K562 (cell line): ENCODE measurements around the gene UBTD1. TPM values are rescaled to one million over a fixed set of nuclear protein-coding genes. Genes with fewer than 3 reads are reported as not detected.

ENCODE experiments used
- ATAC-seq: fragments of 200-7000 bp; cut with Tn5 transposase; 3 replicates; pipeline ENCODE4 v1.9.1; 2020; ENCODE audit warnings: moderate library complexity
- BruUV-seq: library from RNA; stranded (reverse); fragments of 400-500 nt; replicated peaks from 2 replicates; lab custom pipeline; 2021; lab: Mats Ljungman, UMichigan
- CTCF ChIA-PET: fragments of 300-600 bp; formaldehyde crosslinking; extraction: SDS; loops from one replicate; lab custom pipeline; 2021; ENCODE audit warnings: low intra/inter-chr PET ratio; lab: Yijun Ruan, JAX
- POLR2A ChIA-PET: fragments of 300-600, 350-650 bp; sonication (Branson Sonifier 250); formaldehyde crosslinking; extraction: SDS; loops from one replicate; lab custom pipeline; 2021; ENCODE audit warnings: antibody characterized with exemption, inconsistent platforms; lab: Yijun Ruan, JAX
- DNase-seq, 4 experiments: peaks; one replicate each; pipeline versions ENCODE4 v3.0.0 to v3.0.0-alpha.2; 2011 to 2018; ENCODE audit warnings: low spot score in 3 of 4, mixed read lengths in 3 of 4; ENCODE audit errors: extremely low read depth in 1 of 4
- FAIRE-seq: peaks from 2 replicates; lab custom pipeline; 2011; peaks lifted over from hg19 to GRCh38; lab: Jason Lieb, UNC
- H2AFZ ChIP-seq: 2 replicates; pipeline ENCODE4 v1.6.0; 2011; ENCODE audit warnings: low read depth, low read length, control low read depth, inconsistent platforms
- H3K27ac ChIP-seq: fragments of 200-600 bp; 3 replicates; pipeline ENCODE4 v1.8.0; 2011; ENCODE audit warnings: low read depth, mild to moderate bottlenecking, control low read depth, inconsistent platforms, low read length, moderate library complexity, mixed read lengths; ENCODE audit errors: extremely low read depth
- H3K27me3 ChIP-seq, 2 experiments: fragments of 300-600 bp in 1 of 2; 2 replicates in 1 of 2; 3 replicates in 1 of 2; pipeline versions ENCODE4 v1.6.0 to v1.8.0; 2011; ENCODE audit warnings: inconsistent platforms in 2 of 2, low read length in 2 of 2, mild to moderate bottlenecking in 1 of 2, mixed read lengths in 1 of 2, moderate library complexity in 1 of 2; ENCODE audit not compliant: control insufficient read depth in 2 of 2, insufficient read depth in 2 of 2
- H3K36me3 ChIP-seq: fragments of 300-600 bp; 3 replicates; pipeline ENCODE4 v1.8.0; 2011; ENCODE audit warnings: mild to moderate bottlenecking, low read length, inconsistent platforms; ENCODE audit not compliant: control insufficient read depth, insufficient read depth
- H3K4me1 ChIP-seq, 2 experiments: fragments of 200-600 bp in 1 of 2; replicated peaks in 1 of 2; 2 replicates in 1 of 2; 3 replicates in 1 of 2; pipeline versions ENCODE4 v1.5.1 to v1.8.0; 2011; ENCODE audit warnings: inconsistent platforms in 2 of 2, low read length in 2 of 2, mild to moderate bottlenecking in 1 of 2, mixed read lengths in 1 of 2, moderate library complexity in 1 of 2; ENCODE audit not compliant: control insufficient read depth in 2 of 2, insufficient read depth in 2 of 2
- H3K4me2 ChIP-seq: 2 replicates; pipeline ENCODE4 v1.6.1; 2011; ENCODE audit warnings: low read length, control low read depth, inconsistent platforms, mixed read lengths; ENCODE audit not compliant: insufficient read depth
- H3K4me3 ChIP-seq: fragments of 200-600 bp; sonication (generic), shearing (Covaris generic); 2 replicates; pipeline ENCODE4 v1.5.1; 2016; ENCODE audit warnings: control low read depth, inconsistent platforms
- H3K79me2 ChIP-seq: fragments of 200-600 bp; 3 replicates; pipeline ENCODE4 v1.8.0; 2011; ENCODE audit warnings: low read length, inconsistent platforms; ENCODE audit not compliant: control insufficient read depth, insufficient read depth
- H3K9ac ChIP-seq, 2 experiments: 2 replicates each; pipeline versions ENCODE4 v1.6.0 to v1.6.1; 2011; ENCODE audit warnings: low read depth in 2 of 2, low read length in 2 of 2, control low read depth in 1 of 2, inconsistent platforms in 1 of 2, mild to moderate bottlenecking in 1 of 2, mixed read lengths in 1 of 2; ENCODE audit not compliant: insufficient read depth in 1 of 2
- H3K9me1 ChIP-seq: one replicate; pipeline ENCODE4 v1.6.0; 2011; ENCODE audit warnings: inconsistent platforms, mild to moderate bottlenecking, low read length, moderate library complexity; ENCODE audit not compliant: control insufficient read depth, insufficient read depth
- H3K9me3 ChIP-seq: replicated peaks from 2 replicates; pipeline ENCODE4 v1.5.1; 2011; ENCODE audit warnings: low read depth, low read length, inconsistent platforms; ENCODE audit not compliant: control insufficient read depth, insufficient read depth
- H4K20me1 ChIP-seq: replicated peaks from 2 replicates; pipeline ENCODE4 v1.6.1; 2011; ENCODE audit warnings: low read length, inconsistent platforms, mixed read lengths; ENCODE audit not compliant: control insufficient read depth, insufficient read depth
- BHLHE40 ChIP-seq: IDR thresholded peaks from 2 replicates; pipeline ENCODE4 v1.6.1; 2011; ENCODE audit warnings: low read length, improper control_type of control experiment
- CBX5 ChIP-seq: IDR thresholded peaks from 2 replicates; pipeline ENCODE4 v1.6.1; 2014; ENCODE audit warnings: low read depth, borderline replicate concordance
- CHCHD3 ChIP-seq: fragments of 250-450 bp; sonication (Bioruptor Pico); IDR thresholded peaks from 2 replicates; pipeline ENCODE4 v2.1.2; 2022; ENCODE audit warnings: mild to moderate bottlenecking
- MIER1 ChIP-seq: fragments of 450-650 bp; IDR thresholded peaks from 2 replicates; pipeline ENCODE4 v1.6.1; 2016; ENCODE audit warnings: antibody characterized with exemption, mild to moderate bottlenecking, low read depth
- MYC ChIP-seq, 2 experiments: fragments of 250-450 bp in 1 of 2; sonication (Bioruptor Pico) in 1 of 2; IDR thresholded peaks; 2 replicates each; pipeline versions ENCODE4 v1.5.1 to v1.6.1; 2012 to 2021; ENCODE audit warnings: low read depth in 2 of 2, borderline replicate concordance in 1 of 2, improper control_type of control experiment in 1 of 2, low read length in 1 of 2, mild to moderate bottlenecking in 1 of 2, moderate library complexity in 1 of 2
- PCBP1 ChIP-seq: fragments of 200-400 bp; formaldehyde crosslinking; IDR thresholded peaks from 2 replicates; pipeline ENCODE4 v1.6.1; 2018; ENCODE audit warnings: mild to moderate bottlenecking, low read depth, low read length; ENCODE audit not compliant: poor library complexity, severe bottlenecking
- RBBP5 ChIP-seq: fragments of 200-600 bp; sonication (generic); IDR thresholded peaks from 2 replicates; pipeline ENCODE4 v1.6.1; 2012; ENCODE audit warnings: borderline replicate concordance, mild to moderate bottlenecking, low read length, control low read depth, inconsistent platforms; ENCODE audit not compliant: insufficient read depth, poor library complexity, severe bottlenecking
- SMAD1 ChIP-seq: fragments of 150-350 bp; IDR thresholded peaks from 2 replicates; pipeline ENCODE4 v1.6.1; 2014; ENCODE audit warnings: low read length, low read depth; ENCODE audit not compliant: partially characterized antibody
- TRIM28 ChIP-seq: fragments of 450-650 bp; IDR thresholded peaks from 2 replicates; pipeline ENCODE4 v1.6.1; 2017
- ZKSCAN1 ChIP-seq: fragments of 150-350 bp; IDR thresholded peaks from 2 replicates; pipeline ENCODE4 v1.6.1; 2016; ENCODE audit warnings: low read depth, low read length
- ZNF318 ChIP-seq, 2 experiments: fragments of 450-650 bp; IDR thresholded peaks; 2 replicates each; pipeline ENCODE4 v1.6.1; 2016; ENCODE audit warnings: mild to moderate bottlenecking in 2 of 2, borderline replicate concordance in 1 of 2, low read depth in 1 of 2, moderate library complexity in 1 of 2
- ZNF668 ChIP-seq: fragments of 250-450 bp; sonication (Bioruptor Pico); IDR thresholded peaks from 2 replicates; pipeline ENCODE4 v1.8.0; 2022; ENCODE audit warnings: mild to moderate bottlenecking, inconsistent platforms
- ZNF830 ChIP-seq: fragments of 250-450 bp; sonication (Bioruptor Pico); IDR thresholded peaks from 2 replicates; pipeline ENCODE4 v1.5.0; 2021; ENCODE audit warnings: mild to moderate bottlenecking
- ZSCAN29 ChIP-seq: fragments of 450-650 bp; IDR thresholded peaks from 2 replicates; pipeline ENCODE4 v1.6.1; 2017
- WGBS: fragments of 100-300 bp; shearing (Covaris generic); methylation state at CpG from one replicate; pipeline ENCODE4 v1.1.6; 2016; ENCODE audit warnings: low coverage, mixed read lengths; ENCODE audit not compliant: insufficient coverage; ENCODE audit errors: missing lambda C conversion rate; 5-methylcytosine and 5-hydroxymethylcytosine counted together
- in situ Hi-C: fragments of 300-500 bp; cut with MboI; formaldehyde crosslinking; loops from 4 replicates; pipeline ENCODE4 v1.15.0; 2018; ENCODE audit warnings: inconsistent platforms, mixed read lengths
- intact Hi-C: fragments of 100-400 bp; cut with micrococcal nuclease; formaldehyde crosslinking; loops from 2 replicates; pipeline ENCODE4 v1.14.2; 2022
- polyA plus RNA-seq, 8 experiments: library from polyadenylated mRNA; depleted of rRNA in 4 of 8; stranded (reverse) in 5 of 8; unstranded in 3 of 8; fragments of >200 nt; fragmentation: Nextera tagmentation in 2 of 8; fragmentation: Illumina TruSeq in 1 of 8; extraction: Ambion mirVana in 2 of 8; extraction: Trizol in 1 of 8; gene quantifications; 2 replicates each; pipeline versions ENCODE4 v1.2.1 to v1.2.3, GENCODE V29; 2011 to 2014; ENCODE audit warnings: inconsistent platforms in 1 of 8, missing spikeins in 1 of 8
- total RNA-seq, 7 experiments: library from RNA; depleted of rRNA in 6 of 7; stranded (reverse); fragments of >200 nt in 6 of 7; fragmentation: Illumina TruSeq in 2 of 7; extraction: Trizol in 2 of 7; gene quantifications; 2 replicates each; pipeline versions ENCODE4 v1.2.1 to v1.2.3, GENCODE V29; 2011 to 2021; ENCODE audit warnings: low replicate concordance in 1 of 7

Gene UBTD1
- total and polyA plus RNA-seq, 9 of the 15 experiments (the other 6 are each of a cell fraction or from before 2014, with no cell fraction given), result 0.08 to 1.6 (median 0.81) TPM; not detected in 1

- Histone ChIP-seq H3K27me3 (no peaks in the 10 kb centered on the region), H3K27ac (no peak overlapping the region), H3K79me2 (no peaks in the 10 kb centered on the region), H3K9ac (peak overlapping the region in 1 of 2 experiments; percentile 31; a peak in 2 of 4 replicates), H3K36me3 (no peaks in the 10 kb centered on the region; the same call in 2 of the 3 replicates), H3K9me1 (no peaks in the 10 kb centered on the region), H3K4me2 (no peak overlapping the region), H3K4me1 (peaks cover 0 to 5% of the 10 kb centered on the region in 2 experiments; a peak in 2 of 5 replicates), H2AFZ (no peak overlapping the region), H3K4me3 (no peak overlapping the region), H4K20me1 (no peaks in the 10 kb centered on the region), H3K9me3 (no peaks in the 10 kb centered on the region)
- in situ Hi-C loops (loop anchor here (5.0 kb wide), 1 partner anchor 149 kb away; no protein-coding TSS in a partner anchor), intact Hi-C loops (no loop called here)
- ATAC-seq (no peak), FAIRE-seq (no peak), DNase-seq (no peak)
- ChIA-PET POLR2A (interaction anchor here (1.1 kb wide), 1 partner anchor 11 kb away, joined by 3 read pairs; no protein-coding TSS in a partner anchor), CTCF (no interaction called here)
- 61% methylated on average over 8 of the region's 12 CpGs for WGBS
- BruUV-seq, result no TSS peak
- TF ChIP-seq ZKSCAN1 (no peak), TRIM28 (no peak), CBX5 (no peak), RBBP5 (no peak), ZNF318 (IDR thresholded peaks at IDR 0.05; ENCODE audit: borderline replicate concordance in 1 of 2, low read depth in 1 of 2) (no peak), PCBP1 (no peak), MYC (IDR thresholded peaks at IDR 0.05; ENCODE audit: low read depth, low read length) (no peak), MYC (CRISPR knock-in tag; IDR thresholded peaks at IDR 0.05; ENCODE audit: borderline replicate concordance, low read depth) (no peak), MIER1 (no peak), CHCHD3 (CRISPR knock-in tag) (no peak), ZSCAN29 (no peak), SMAD1 (no peak), ZNF830 (CRISPR knock-in tag) (no peak), BHLHE40 (no peak), ZNF668 (no peak)
These were observed 112.7 kb downstream of the UBTD1 start for GRCh38 chr10:97611473-97611872.
